HEK293 (cell line): Measurements from ENCODE around the gene SORT1.

Experiments used
- CTCF ChIA-PET: fragments of 350-600 bp; formaldehyde crosslinking; extraction: SDS; loops from one replicate; lab custom pipeline; 2021; ENCODE audit warnings: antibody characterized with exemption; lab: Yijun Ruan, JAX
- POLR2A ChIA-PET: fragments of 300-600 bp; formaldehyde crosslinking; extraction: SDS; loops from one replicate; lab custom pipeline; 2020; ENCODE audit warnings: antibody characterized with exemption, inconsistent platforms; lab: Yijun Ruan, JAX
- H3K27ac ChIP-seq: fragments of 200-500 bp; sonication (Bioruptor generic); 2 replicates; pipeline ENCODE4 v1.5.1; 2014; ENCODE audit warnings: low read depth, low read length, control low read depth, inconsistent platforms; ENCODE audit errors: extremely low read depth
- H3K36me3 ChIP-seq, 2 experiments: fragments of 200-500 bp in 1 of 2; sonication (Bioruptor generic) in 1 of 2; 1 replicate in 1 of 2; 2 replicates in 1 of 2; pipeline ENCODE4 v1.5.1; 2014 to 2017; ENCODE audit warnings: inconsistent platforms in 2 of 2, low read length in 2 of 2; ENCODE audit not compliant: control insufficient read depth in 2 of 2, insufficient read depth in 1 of 2
- H3K4me1 ChIP-seq: fragments of 200-500 bp; sonication (Bioruptor generic); 2 replicates; pipeline ENCODE4 v1.5.1; 2014; ENCODE audit warnings: mild to moderate bottlenecking, low read length, inconsistent platforms; ENCODE audit not compliant: control insufficient read depth, insufficient read depth
- H3K4me3 ChIP-seq: 2 replicates; pipeline ENCODE4 v1.5.1; 2011; ENCODE audit warnings: low read depth, mild to moderate bottlenecking, control low read depth, low read length, moderate library complexity
- H3K9me3 ChIP-seq: fragments of 200-500 bp; sonication (Bioruptor generic); 2 replicates; pipeline ENCODE4 v1.5.1; 2014; ENCODE audit warnings: low read depth, low read length, inconsistent platforms; ENCODE audit not compliant: control insufficient read depth, insufficient read depth
- BCL11B ChIP-seq: fragments of 450-650 bp; formaldehyde crosslinking; IDR thresholded peaks from 2 replicates; pipeline ENCODE4 v1.5.1; 2016; ENCODE audit warnings: low read depth, missing biosample characterization, missing genetic modification characterization
- IKZF3 ChIP-seq: fragments of 450-650 bp; IDR thresholded peaks from 2 replicates; pipeline ENCODE4 v1.5.0; 2018; ENCODE audit warnings: missing biosample characterization, mild to moderate bottlenecking, missing genetic modification characterization, moderate library complexity
- KLF17 ChIP-seq: fragments of 450-650 bp; formaldehyde crosslinking; IDR thresholded peaks from 2 replicates; pipeline ENCODE4 v1.5.1; 2016; ENCODE audit warnings: missing biosample characterization, missing genetic modification characterization
- SP3 ChIP-seq: fragments of 450-650 bp; formaldehyde crosslinking; IDR thresholded peaks from 2 replicates; pipeline ENCODE4 v1.5.1; 2016; ENCODE audit warnings: missing biosample characterization, missing genetic modification characterization
- TRIM28 ChIP-seq: IDR thresholded peaks from 2 replicates; pipeline ENCODE4 v1.6.1; 2011; ENCODE audit warnings: low read length, control low read depth, borderline replicate concordance
- WT1 ChIP-seq: fragments of 450-650 bp; formaldehyde crosslinking; IDR thresholded peaks from 2 replicates; pipeline ENCODE4 v1.5.1; 2016; ENCODE audit warnings: missing biosample characterization, missing genetic modification characterization
- ZBTB21 ChIP-seq: fragments of 450-650 bp; formaldehyde crosslinking; IDR thresholded peaks from 2 replicates; pipeline ENCODE4 v1.5.1; 2017; ENCODE audit warnings: missing biosample characterization, missing genetic modification characterization
- ZBTB8A ChIP-seq: fragments of 450-650 bp; formaldehyde crosslinking; IDR thresholded peaks from 2 replicates; pipeline ENCODE4 v1.5.1; 2016; ENCODE audit warnings: missing biosample characterization, missing genetic modification characterization
- ZFP37 ChIP-seq: fragments of 450-650 bp; formaldehyde crosslinking; IDR thresholded peaks from 2 replicates; pipeline ENCODE4 v1.5.1; 2016; ENCODE audit warnings: missing biosample characterization, missing genetic modification characterization
- ZNF112 ChIP-seq: fragments of 450-650 bp; formaldehyde crosslinking; IDR thresholded peaks from 2 replicates; pipeline ENCODE4 v1.5.0; 2017; ENCODE audit warnings: missing biosample characterization, missing genetic modification characterization
- ZNF133 ChIP-seq: fragments of 450-650 bp; formaldehyde crosslinking; IDR thresholded peaks from 2 replicates; pipeline ENCODE4 v1.5.1; 2016; ENCODE audit warnings: missing biosample characterization, missing genetic modification characterization
- ZNF174 ChIP-seq: fragments of 450-650 bp; formaldehyde crosslinking; IDR thresholded peaks from 2 replicates; pipeline ENCODE4 v1.5.0; 2017; ENCODE audit warnings: missing biosample characterization, mild to moderate bottlenecking, missing genetic modification characterization
- ZNF2 ChIP-seq: fragments of 450-650 bp; formaldehyde crosslinking; IDR thresholded peaks from 2 replicates; pipeline ENCODE4 v1.5.1; 2016; ENCODE audit warnings: missing biosample characterization, missing genetic modification characterization
- ZNF223 ChIP-seq: fragments of 450-650 bp; formaldehyde crosslinking; IDR thresholded peaks from 2 replicates; pipeline ENCODE4 v1.5.1; 2016; ENCODE audit warnings: missing biosample characterization, missing genetic modification characterization
- ZNF354C ChIP-seq: fragments of 450-650 bp; formaldehyde crosslinking; IDR thresholded peaks from 2 replicates; pipeline ENCODE4 v1.5.1; 2016; ENCODE audit warnings: missing biosample characterization, missing genetic modification characterization, low read depth, borderline replicate concordance
- ZNF404 ChIP-seq: fragments of 450-650 bp; formaldehyde crosslinking; IDR thresholded peaks from 2 replicates; pipeline ENCODE4 v1.5.1; 2017; ENCODE audit warnings: missing biosample characterization, missing genetic modification characterization
- ZNF416 ChIP-seq: fragments of 450-650 bp; formaldehyde crosslinking; IDR thresholded peaks from 2 replicates; pipeline ENCODE4 v1.5.1; 2016; ENCODE audit warnings: missing biosample characterization, missing genetic modification characterization
- ZNF548 ChIP-seq: fragments of 450-650 bp; formaldehyde crosslinking; IDR thresholded peaks from 2 replicates; pipeline ENCODE4 v1.5.1; 2016; ENCODE audit warnings: missing biosample characterization, missing genetic modification characterization
- ZNF555 ChIP-seq: fragments of 450-650 bp; formaldehyde crosslinking; conservative IDR thresholded peaks from 2 replicates; pipeline ENCODE4 v1.5.1; 2017; ENCODE audit warnings: missing biosample characterization, mild to moderate bottlenecking, missing genetic modification characterization, inconsistent platforms
- ZNF639 ChIP-seq: fragments of 450-650 bp; formaldehyde crosslinking; IDR thresholded peaks from 2 replicates; pipeline ENCODE4 v1.5.1; 2016; ENCODE audit warnings: missing biosample characterization, missing genetic modification characterization
- ZNF664 ChIP-seq: fragments of 450-650 bp; formaldehyde crosslinking; IDR thresholded peaks from 2 replicates; pipeline ENCODE4 v1.5.1; 2016; ENCODE audit warnings: missing biosample characterization, missing genetic modification characterization
- ZNF670 ChIP-seq: fragments of 450-650 bp; formaldehyde crosslinking; IDR thresholded peaks from 2 replicates; pipeline ENCODE4 v1.5.1; 2016; ENCODE audit warnings: missing biosample characterization, missing genetic modification characterization, low read depth
- TF ChIP-seq, protein P1 (sequence below): sonication (generic); formaldehyde crosslinking; IDR thresholded peaks from 2 replicates; pipeline ENCODE4 v1.8.1; 2022; ENCODE audit warnings: mild to moderate bottlenecking, moderate library complexity, missing genetic modification reagents
- TF ChIP-seq, protein P2 (sequence below): fragments of 450-650 bp; formaldehyde crosslinking; IDR thresholded peaks from 2 replicates; pipeline ENCODE4 v1.5.1; 2016; ENCODE audit warnings: missing biosample characterization, missing genetic modification characterization
- TF ChIP-seq, protein P3 (sequence below): fragments of 450-650 bp; formaldehyde crosslinking; IDR thresholded peaks from 2 replicates; pipeline ENCODE4; 2016; ENCODE audit warnings: missing biosample characterization, missing genetic modification characterization

SORT1 gene

GRCh38 chr1:109294481-109294880, 103.2 kb downstream of the SORT1 start:
- no peak for TF ChIP-seq ZNF548 (tag by site-specific recombination)
- TF ChIP-seq, all 188 proteins: peak for 0
- Histone ChIP-seq H3K27ac (no peak overlapping the region), H3K9me3 (no peaks in the 10 kb centered on the region), H3K36me3 (no peaks in the 10 kb centered on the region), H3K4me3 (no peak overlapping the region), H3K4me1 (no peaks in the 10 kb centered on the region)
- CTCF ChIA-PET, result no interaction called here
- POLR2A ChIA-PET, result no interaction called here

- H3K4me1 ChIP-seq, result no peaks in the 10 kb centered on the region
- no peak overlapping the region for H3K4me3 ChIP-seq
- H3K36me3 ChIP-seq, result no peaks in the 10 kb centered on the region
- ChIA-PET POLR2A (interaction anchor here (2.3 kb wide), 1 partner anchor 10 kb away, joined by 9 read pairs; the partner anchor contains the start of gene PSRC1), CTCF (interaction anchor here (0.6 to 1.8 kb wide), 4 partner anchors 15 to 207 kb away, joined by 3 to 12 read pairs (median 3); partner anchors contain the start of gene SORT1)
- no peak for TF ChIP-seq ZNF670 (tag by site-specific recombination)
- TF ChIP-seq ZFP37 (tag by site-specific recombination), result no peak
- no peak for TF ChIP-seq ZNF174 (tag by site-specific recombination)
- TF ChIP-seq ZNF223 (tag by site-specific recombination), result no peak
- no peak for TF ChIP-seq ZNF112 (tag by site-specific recombination)
- no peak for TF ChIP-seq KLF17
- no peak for TF ChIP-seq ZBTB8A (tag by site-specific recombination)
- TF ChIP-seq ZNF133 (tag by site-specific recombination), result no peak
- no peak for TF ChIP-seq ZNF664 (tag by site-specific recombination)
- no peaks in the 10 kb centered on the region for H3K9me3 ChIP-seq
- no peak overlapping the region for H3K27ac ChIP-seq
Measured at GRCh38 chr1:109293026-109293425, 104.7 kb downstream of the SORT1 start.

DNA sequence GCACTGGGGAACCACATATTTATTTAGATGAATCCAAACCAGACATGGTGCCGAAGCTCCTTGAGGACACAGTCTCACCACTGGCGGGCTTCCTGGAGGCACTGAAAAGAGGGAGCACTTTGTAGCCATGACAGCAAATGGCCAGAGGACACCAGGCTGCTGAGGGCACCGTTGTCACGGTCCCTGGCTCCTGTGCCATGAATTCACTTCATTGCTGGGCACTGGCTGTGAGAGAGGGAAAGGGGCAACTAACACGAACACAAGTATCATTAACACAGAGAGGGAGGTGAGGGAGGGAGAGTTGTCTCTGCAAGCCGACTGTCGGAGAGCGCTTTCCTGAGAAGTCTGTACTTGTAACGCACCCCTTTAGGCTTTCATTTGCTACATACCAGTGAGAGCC, 105.4 kb downstream of the SORT1 start:
- Histone ChIP-seq H3K36me3 (no peaks in the 10 kb centered on the region), H3K9me3 (no peaks in the 10 kb centered on the region), H3K27ac (no peak overlapping the region), H3K4me3 (no peak overlapping the region), H3K4me1 (no peaks in the 10 kb centered on the region)
- ChIA-PET POLR2A (interaction anchor here (2.3 kb wide), 1 partner anchor 10 kb away, joined by 9 read pairs; the partner anchor contains the start of gene PSRC1), CTCF (interaction anchor here (0.6 to 1.8 kb wide), 3 partner anchors 15 to 208 kb away, joined by 3 to 12 read pairs (median 3); partner anchors contain the start of gene SORT1)
- no peak for TF ChIP-seq BCL11B (tag by site-specific recombination)
- TF ChIP-seq ZNF416 (tag by site-specific recombination), result no peak
- no peak for TF ChIP-seq ZNF639 (tag by site-specific recombination)
- TF ChIP-seq SP3, result no peak
- TF ChIP-seq, protein P1, sequence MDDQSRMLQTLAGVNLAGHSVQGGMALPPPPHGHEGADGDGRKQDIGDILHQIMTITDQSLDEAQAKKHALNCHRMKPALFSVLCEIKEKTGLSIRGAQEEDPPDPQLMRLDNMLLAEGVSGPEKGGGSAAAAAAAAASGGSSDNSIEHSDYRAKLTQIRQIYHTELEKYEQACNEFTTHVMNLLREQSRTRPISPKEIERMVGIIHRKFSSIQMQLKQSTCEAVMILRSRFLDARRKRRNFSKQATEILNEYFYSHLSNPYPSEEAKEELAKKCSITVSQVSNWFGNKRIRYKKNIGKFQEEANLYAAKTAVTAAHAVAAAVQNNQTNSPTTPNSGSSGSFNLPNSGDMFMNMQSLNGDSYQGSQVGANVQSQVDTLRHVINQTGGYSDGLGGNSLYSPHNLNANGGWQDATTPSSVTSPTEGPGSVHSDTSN (CRISPR knock-in tag), result no peak
- TF ChIP-seq, protein P2, sequence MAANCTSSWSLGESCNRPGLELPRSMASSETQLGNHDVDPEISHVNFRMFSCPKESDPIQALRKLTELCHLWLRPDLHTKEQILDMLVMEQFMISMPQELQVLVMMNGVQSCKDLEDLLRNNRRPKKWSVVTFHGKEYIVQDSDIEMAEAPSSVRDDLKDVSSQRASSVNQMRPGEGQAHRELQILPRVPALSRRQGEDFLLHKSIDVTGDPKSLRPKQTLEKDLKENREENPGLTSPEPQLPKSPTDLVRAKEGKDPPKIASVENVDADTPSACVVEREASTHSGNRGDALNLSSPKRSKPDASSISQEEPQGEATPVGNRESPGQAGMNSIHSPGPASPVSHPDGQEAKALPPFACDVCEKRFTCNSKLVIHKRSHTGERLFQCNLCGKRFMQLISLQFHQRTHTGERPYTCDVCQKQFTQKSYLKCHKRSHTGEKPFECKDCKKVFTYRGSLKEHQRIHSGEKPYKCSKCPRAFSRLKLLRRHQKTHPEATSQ, result no peak
- TF ChIP-seq ZBTB21 (tag by site-specific recombination), result no peak
- TF ChIP-seq ZNF404 (tag by site-specific recombination), result no peak
- no peak for TF ChIP-seq WT1
- TF ChIP-seq, protein P3, sequence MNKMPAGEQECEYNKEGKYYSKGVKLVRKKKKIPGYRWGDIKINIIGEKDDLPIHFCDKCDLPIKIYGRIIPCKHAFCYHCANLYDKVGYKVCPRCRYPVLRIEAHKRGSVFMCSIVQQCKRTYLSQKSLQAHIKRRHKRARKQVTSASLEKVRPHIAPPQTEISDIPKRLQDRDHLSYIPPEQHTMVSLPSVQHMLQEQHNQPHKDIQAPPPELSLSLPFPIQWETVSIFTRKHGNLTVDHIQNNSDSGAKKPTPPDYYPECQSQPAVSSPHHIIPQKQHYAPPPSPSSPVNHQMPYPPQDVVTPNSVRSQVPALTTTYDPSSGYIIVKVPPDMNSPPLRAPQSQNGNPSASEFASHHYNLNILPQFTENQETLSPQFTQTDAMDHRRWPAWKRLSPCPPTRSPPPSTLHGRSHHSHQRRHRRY (tag by site-specific recombination), result no peak
- no peak for TF ChIP-seq ZNF354C (tag by site-specific recombination)
- TF ChIP-seq TRIM28, result no peak
- TF ChIP-seq ZNF555 (tag by site-specific recombination), result no peak
- TF ChIP-seq IKZF3 (tag by site-specific recombination), result no peak
- no peak for TF ChIP-seq ZNF2 (tag by site-specific recombination)
